ENCODE results near the gene HCCS. TPM values are rescaled to one million over a fixed set of nuclear protein-coding genes. Genes with fewer than 3 reads are reported as not detected.

HCCS gene
- total RNA-seq, 3 donors from 2014 or later (not counting 1 experiment from before 2014, with no cell fraction given): 6.4 to 9.0 (median 7.1) TPM

- Histone ChIP-seq H3K4me1 (ENCODE audit: control insufficient read depth, insufficient read depth, low read length) (no peaks in the 10 kb centered on the region), H3K27ac (ENCODE audit: low read length) (no peak overlapping the region), H3K9me3 (ENCODE audit: control insufficient read depth, insufficient read depth, low read length) (no peaks in the 10 kb centered on the region), H3K27me3 (ENCODE audit: control insufficient read depth, insufficient read depth, low read length) (no peaks in the 10 kb centered on the region), H3K4me3 (ENCODE audit: low read length) (no peak overlapping the region), H3K36me3 (ENCODE audit: control insufficient read depth, insufficient read depth, low read length) (no peaks in the 10 kb centered on the region)
- no peak for TF ChIP-seq CTCF (IDR thresholded peaks at IDR 0.05)
- H3K9me3 Mint-ChIP-seq: no peaks in the 10 kb centered on the region
- peaks cover 0 to 1% of the 10 kb centered on the region in 2 donors for H3K27me3 Mint-ChIP-seq (ENCODE audit: low read depth in 2 of 2)
- WGBS (ENCODE audit: insufficient coverage): no CpG with 5 or more reads among the region's 2 CpGs
- intact Hi-C loops (cut with micrococcal nuclease): loop anchor here (10.0 kb wide), 1 partner anchor 411 kb away; no protein-coding TSS in a partner anchor
- H3K4me1 Mint-ChIP-seq: no peaks in the 10 kb centered on the region
- DNase-seq: no peak
- H3K36me3 Mint-ChIP-seq: no peaks in the 10 kb centered on the region
- H3K27ac Mint-ChIP-seq: no peak overlapping the region
- no peak overlapping the region for H3K4me3 Mint-ChIP-seq
- no peak for ATAC-seq
Measured at GRCh38 chrX:11135564-11136185, 24.5 kb downstream of the HCCS start.

- Mint-ChIP-seq H3K4me1 (no peaks in the 10 kb centered on the region), H3K27ac (no peak overlapping the region), H3K4me3 (no peak overlapping the region), H3K9me3 (no peaks in the 10 kb centered on the region), H3K36me3 (no peaks in the 10 kb centered on the region), H3K27me3 (ENCODE audit: low read depth in 2 of 2) (peaks cover 0 to 9% of the 10 kb centered on the region in 2 donors)
- 100% methylated on average over 2 of the region's 6 CpGs for WGBS (ENCODE audit: insufficient coverage)
- ATAC-seq (no peak), DNase-seq (peak in 1 of 2 donors; percentile 67)
- no peak overlapping the region for H3K27ac ChIP-seq (ENCODE audit: low read length)
- H3K4me1 ChIP-seq (ENCODE audit: control insufficient read depth, insufficient read depth, low read length): no peaks in the 10 kb centered on the region
- H3K36me3 ChIP-seq (ENCODE audit: control insufficient read depth, insufficient read depth, low read length): no peaks in the 10 kb centered on the region
- no peaks in the 10 kb centered on the region for H3K9me3 ChIP-seq (ENCODE audit: control insufficient read depth, insufficient read depth, low read length)
- intact Hi-C loops (cut with micrococcal nuclease): loop anchor here (1.0 to 10.0 kb wide), 2 partner anchors 413 to 948 kb away; no protein-coding TSS in a partner anchor
- peak; percentile 70 for TF ChIP-seq CTCF (IDR thresholded peaks at IDR 0.05)
- H3K4me3 ChIP-seq (ENCODE audit: low read length): no peak overlapping the region
- no peaks in the 10 kb centered on the region for H3K27me3 ChIP-seq (ENCODE audit: control insufficient read depth, insufficient read depth, low read length)
Measured at GRCh38 chrX:11137543-11138139, 26.5 kb downstream of the HCCS start.

- Mint-ChIP-seq H3K36me3 (no peaks in the 10 kb centered on the region), H3K27me3 (ENCODE audit: low read depth in 2 of 2) (peaks cover 0 to 9% of the 10 kb centered on the region in 2 donors), H3K27ac (no peak overlapping the region), H3K4me1 (no peaks in the 10 kb centered on the region), H3K4me3 (no peak overlapping the region), H3K9me3 (no peaks in the 10 kb centered on the region)
- ATAC-seq (no peak), DNase-seq (no peak)
- Histone ChIP-seq H3K4me1 (ENCODE audit: control insufficient read depth, insufficient read depth, low read length) (no peaks in the 10 kb centered on the region), H3K27me3 (ENCODE audit: control insufficient read depth, insufficient read depth, low read length) (no peaks in the 10 kb centered on the region), H3K36me3 (ENCODE audit: control insufficient read depth, insufficient read depth, low read length) (no peaks in the 10 kb centered on the region), H3K9me3 (ENCODE audit: control insufficient read depth, insufficient read depth, low read length) (no peaks in the 10 kb centered on the region), H3K27ac (ENCODE audit: low read length) (no peak overlapping the region), H3K4me3 (ENCODE audit: low read length) (no peak overlapping the region)
- no peak for TF ChIP-seq CTCF (IDR thresholded peaks at IDR 0.05)
- WGBS (ENCODE audit: insufficient coverage): 38% methylated on average over 53 of the region's 56 CpGs
- intact Hi-C loops (cut with micrococcal nuclease): loop anchor here (10.0 kb wide), 1 partner anchor 414 kb away; no protein-coding TSS in a partner anchor
Measured at GRCh38 chrX:11138498-11139390, 27.6 kb downstream of the HCCS start.
